ENCODE results near the gene C1orf159.

GRCh38 chr1:1122078-1122811 lies 6.4 kb upstream of the C1orf159 start:
- TF ChIP-seq CTCF (IDR thresholded peaks at IDR 0.05) (peak; percentile 84 to 96 (median 92)), POLR2A (IDR thresholded peaks at IDR 0.05) (no peak)
